GM12892 (cell line): ENCODE data around the gene CSPG4.

Experiments used
- POLR2A ChIP-seq: IDR thresholded peaks from 2 replicates; pipeline ENCODE4 v1.6.1; 2011; ENCODE audit warnings: low read depth, low read length, control low read depth
- TAF1 ChIP-seq: IDR thresholded peaks from 2 replicates; pipeline ENCODE4 v1.6.1; 2011; ENCODE audit warnings: low read depth, mild to moderate bottlenecking, control low read depth, low read length, borderline replicate concordance

GRCh38 chr15:75644376-75644775 is 68.3 kb downstream of the CSPG4 start:
- TF ChIP-seq POLR2A (no peak), TAF1 (no peak)
